Measurements from ENCODE around the gene USO1.

- TF ChIP-seq POLR2A (IDR thresholded peaks at IDR 0.05): no peak
- TF ChIP-seq, protein P1, sequence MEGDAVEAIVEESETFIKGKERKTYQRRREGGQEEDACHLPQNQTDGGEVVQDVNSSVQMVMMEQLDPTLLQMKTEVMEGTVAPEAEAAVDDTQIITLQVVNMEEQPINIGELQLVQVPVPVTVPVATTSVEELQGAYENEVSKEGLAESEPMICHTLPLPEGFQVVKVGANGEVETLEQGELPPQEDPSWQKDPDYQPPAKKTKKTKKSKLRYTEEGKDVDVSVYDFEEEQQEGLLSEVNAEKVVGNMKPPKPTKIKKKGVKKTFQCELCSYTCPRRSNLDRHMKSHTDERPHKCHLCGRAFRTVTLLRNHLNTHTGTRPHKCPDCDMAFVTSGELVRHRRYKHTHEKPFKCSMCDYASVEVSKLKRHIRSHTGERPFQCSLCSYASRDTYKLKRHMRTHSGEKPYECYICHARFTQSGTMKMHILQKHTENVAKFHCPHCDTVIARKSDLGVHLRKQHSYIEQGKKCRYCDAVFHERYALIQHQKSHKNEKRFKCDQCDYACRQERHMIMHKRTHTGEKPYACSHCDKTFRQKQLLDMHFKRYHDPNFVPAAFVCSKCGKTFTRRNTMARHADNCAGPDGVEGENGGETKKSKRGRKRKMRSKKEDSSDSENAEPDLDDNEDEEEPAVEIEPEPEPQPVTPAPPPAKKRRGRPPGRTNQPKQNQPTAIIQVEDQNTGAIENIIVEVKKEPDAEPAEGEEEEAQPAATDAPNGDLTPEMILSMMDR (IDR thresholded peaks at IDR 0.05): no peak
Observed at GRCh38 chr4:75820197-75820596, 95.8 kb downstream of the USO1 start.

Data from adrenal gland (tissue), 5 donors.